H9 (cell line): ENCODE results near the gene CNGA2. TPM values are rescaled to one million over a fixed set of nuclear protein-coding genes. Genes with fewer than 3 reads are reported as not detected.

Source experiments
- DNase-seq: peaks from one replicate; pipeline ENCODE4 v3.0.0-alpha.2; 2017
- H2AFZ ChIP-seq: one replicate; pipeline ENCODE4 v1.6.1; 2013; ENCODE audit warnings: mild to moderate bottlenecking, low read length, control low read depth, moderate library complexity
- H2AK5ac ChIP-seq: 2 replicates; pipeline ENCODE4 v1.6.1; 2013; ENCODE audit warnings: low read length, control low read depth, mixed read lengths; ENCODE audit not compliant: insufficient read length
- H2BK120ac ChIP-seq: one replicate; pipeline ENCODE4 v1.6.1; 2013; ENCODE audit warnings: low read depth, mild to moderate bottlenecking, low read length, control low read depth, inconsistent platforms; ENCODE audit not compliant: poor library complexity, severe bottlenecking
- H2BK12ac ChIP-seq: 2 replicates; pipeline ENCODE4 v1.6.1; 2013; ENCODE audit warnings: low read length, control low read depth, mixed read lengths, low read depth; ENCODE audit not compliant: insufficient read length
- H2BK15ac ChIP-seq: 2 replicates; pipeline ENCODE4 v1.6.1; 2013; ENCODE audit warnings: low read depth, low read length, control low read depth
- H2BK20ac ChIP-seq: one replicate; pipeline ENCODE4 v1.6.1; 2013; ENCODE audit warnings: low read depth, mild to moderate bottlenecking, low read length, control low read depth, inconsistent platforms; ENCODE audit not compliant: poor library complexity, severe bottlenecking
- H2BK5ac ChIP-seq: 2 replicates; pipeline ENCODE4 v1.6.1; 2013; ENCODE audit warnings: low read length, control low read depth, mixed read lengths; ENCODE audit not compliant: insufficient read length
- H3K14ac ChIP-seq: 2 replicates; pipeline ENCODE4 v1.6.1; 2013; ENCODE audit warnings: low read length, control low read depth; ENCODE audit not compliant: insufficient read depth
- H3K18ac ChIP-seq: 2 replicates; pipeline ENCODE4 v1.6.1; 2013; ENCODE audit warnings: low read depth, mild to moderate bottlenecking, mixed read lengths, low read length, control low read depth; ENCODE audit not compliant: insufficient read length
- H3K23ac ChIP-seq: 2 replicates; pipeline ENCODE4 v1.6.1; 2013; ENCODE audit warnings: low read length, control low read depth, mixed read lengths, low read depth; ENCODE audit not compliant: insufficient read length
- H3K23me2 ChIP-seq: 2 replicates; pipeline ENCODE4 v1.6.1; 2013; ENCODE audit warnings: low read depth, mild to moderate bottlenecking, mixed read lengths, low read length, control low read depth; ENCODE audit not compliant: insufficient read length, poor library complexity, severe bottlenecking
- H3K27ac ChIP-seq: 2 replicates; pipeline ENCODE4 v1.5.1; 2013; ENCODE audit warnings: low read length, control low read depth, mixed read lengths, low read depth; ENCODE audit not compliant: insufficient read length
- H3K27me3 ChIP-seq: 2 replicates; pipeline ENCODE4 v1.6.1; 2013; ENCODE audit warnings: low read length, control low read depth, inconsistent platforms; ENCODE audit not compliant: insufficient read depth
- H3K4ac ChIP-seq: 2 replicates; pipeline ENCODE4 v1.6.1; 2013; ENCODE audit warnings: low read depth, mild to moderate bottlenecking, control low read depth, inconsistent platforms, low read length, moderate library complexity
- H3K4me1 ChIP-seq: 2 replicates; pipeline ENCODE4 v1.6.1; 2013; ENCODE audit warnings: low read length, control low read depth, inconsistent platforms; ENCODE audit not compliant: insufficient read depth
- H3K4me2 ChIP-seq: 2 replicates; pipeline ENCODE4 v1.6.1; 2013; ENCODE audit warnings: low read length, control low read depth, mixed read lengths; ENCODE audit not compliant: insufficient read length, insufficient read depth
- H3K56ac ChIP-seq: 2 replicates; pipeline ENCODE4 v1.6.1; 2013; ENCODE audit warnings: low read depth, mild to moderate bottlenecking, mixed read lengths, low read length, control low read depth; ENCODE audit not compliant: insufficient read length
- H3K79me1 ChIP-seq: 2 replicates; pipeline ENCODE4 v1.6.1; 2013; ENCODE audit warnings: low read depth, mild to moderate bottlenecking, moderate library complexity, low read length, control low read depth, inconsistent platforms; ENCODE audit not compliant: insufficient read depth, poor library complexity, severe bottlenecking
- H3K79me2 ChIP-seq: 2 replicates; pipeline ENCODE4 v1.6.1; 2013; ENCODE audit warnings: low read length, control low read depth, inconsistent platforms; ENCODE audit not compliant: insufficient read depth
- H3K9ac ChIP-seq: 2 replicates; pipeline ENCODE4 v1.6.1; 2013; ENCODE audit warnings: low read length, control low read depth, mixed read lengths; ENCODE audit not compliant: insufficient read length; ENCODE audit errors: extremely low read depth
- H3K9me3 ChIP-seq: one replicate; pipeline ENCODE4 v1.6.1; 2013; ENCODE audit warnings: low read depth, low read length, inconsistent platforms; ENCODE audit not compliant: control insufficient read depth
- H3T11ph ChIP-seq: one replicate; pipeline ENCODE4 v1.6.1; 2013; ENCODE audit warnings: mild to moderate bottlenecking, low read length, control low read depth, inconsistent platforms
- H4K20me1 ChIP-seq: one replicate; pipeline ENCODE4 v1.6.1; 2013; ENCODE audit not compliant: control insufficient read depth, insufficient read length, insufficient read depth
- H4K5ac ChIP-seq: 2 replicates; pipeline ENCODE4 v1.6.1; 2013; ENCODE audit warnings: low read depth, mild to moderate bottlenecking, mixed read lengths, low read length, control low read depth; ENCODE audit not compliant: insufficient read length
- H4K8ac ChIP-seq: replicated peaks from 2 replicates; pipeline ENCODE4 v1.6.1; 2013; ENCODE audit warnings: low read length, control low read depth, mixed read lengths, low read depth; ENCODE audit not compliant: insufficient read length
- H4K91ac ChIP-seq: 2 replicates; pipeline ENCODE4 v1.6.1; 2013; ENCODE audit warnings: low read depth, mild to moderate bottlenecking, moderate library complexity, mixed read lengths, low read length, control low read depth; ENCODE audit not compliant: insufficient read length
- H3K27ac Mint-ChIP-seq, 3 experiments: 2 replicates in 2 of 3; 3 replicates in 1 of 3; pipeline ENCODE4 v1.8.0; 2020 to 2021; ENCODE audit warnings: mixed read lengths in 3 of 3, mild to moderate bottlenecking in 1 of 3, moderate library complexity in 1 of 3
- H3K27me3 Mint-ChIP-seq: 2 replicates; pipeline ENCODE4 v1.8.0; 2021; ENCODE audit warnings: low read depth, mild to moderate bottlenecking, moderate library complexity, mixed read lengths
- H3K36me3 Mint-ChIP-seq, 3 experiments: 2 replicates in 2 of 3; 3 replicates in 1 of 3; pipeline ENCODE4 v1.8.0; 2020 to 2021; ENCODE audit warnings: low read depth in 3 of 3, mixed read lengths in 3 of 3; ENCODE audit not compliant: insufficient read depth in 1 of 3
- H3K4me1 Mint-ChIP-seq, 2 experiments: 2 replicates each; pipeline ENCODE4 v1.8.0; 2020; ENCODE audit warnings: mixed read lengths in 2 of 2
- H3K4me3 Mint-ChIP-seq, 2 experiments: 2 replicates in 1 of 2; 3 replicates in 1 of 2; pipeline ENCODE4 v1.8.0; 2020 to 2021; ENCODE audit warnings: mild to moderate bottlenecking in 2 of 2, mixed read lengths in 2 of 2, moderate library complexity in 1 of 2
- H3K9me3 Mint-ChIP-seq, 2 experiments: 2 replicates in 1 of 2; 3 replicates in 1 of 2; pipeline ENCODE4 v1.8.0; 2020; ENCODE audit warnings: mild to moderate bottlenecking in 2 of 2, mixed read lengths in 2 of 2, moderate library complexity in 1 of 2
- WGBS: extraction: QIAGEN DNeasy Blood & Tissue Kit; methylation state at CpG from one replicate; pipeline ENCODE4 v1.1.7; 2013; ENCODE audit warnings: missing lambda C conversion rate, low lambda C conversion rate, mixed read lengths; ENCODE audit not compliant: insufficient read length; ENCODE audit errors: extremely low coverage; 5-methylcytosine and 5-hydroxymethylcytosine counted together
- total RNA-seq: library from RNA; stranded (reverse); gene quantifications from 2 replicates; pipeline ENCODE4 v1.2.1, GENCODE V29; 2021
- TF ChIP-seq, protein P1 (sequence below): fragments of 200-600 bp; sonication (generic); conservative IDR thresholded peaks from 3 replicates; pipeline ENCODE4 v1.8.0; 2021; ENCODE audit warnings: antibody characterized with exemption, mild to moderate bottlenecking

The CNGA2 gene
- total RNA-seq, 1 experiment from 2014 or later, result not detected

GRCh38 chrX:151710457-151710856, 24.1 kb upstream of the CNGA2 start:
- H3K27ac Mint-ChIP-seq, result no peak overlapping the region

More at GRCh38 chrX:151710457-151710856, 24.1 kb upstream of the CNGA2 start:
- H3K27ac ChIP-seq, result no peak overlapping the region
- H3K4me2 ChIP-seq, result no peak overlapping the region
- no peaks in the 10 kb centered on the region for H3K23me2 ChIP-seq
- H2BK20ac ChIP-seq, result no peak overlapping the region
- H3K56ac ChIP-seq, result no peak overlapping the region
- no peak overlapping the region for H3K14ac ChIP-seq
- H2BK5ac ChIP-seq, result no peak overlapping the region
- no peaks in the 10 kb centered on the region for H4K20me1 ChIP-seq
- DNase-seq, result no peak
- Mint-ChIP-seq H3K36me3 (peaks cover 0 to 2% (median 0%) of the 10 kb centered on the region in 3 experiments; a peak in 2 of 7 replicates), H3K9me3 (peaks cover 36 to 50% of the 10 kb centered on the region in 2 experiments), H3K4me1 (peaks cover 13 to 19% of the 10 kb centered on the region in 2 experiments), H3K27me3 (peaks cover 8% of the 10 kb centered on the region), H3K4me3 (no peak overlapping the region)
- H2BK12ac ChIP-seq, result no peak overlapping the region
- H3K4me1 ChIP-seq, result no peaks in the 10 kb centered on the region; the same call in 1 of the 2 replicates
- H3T11ph ChIP-seq, result no peak overlapping the region
- no peak overlapping the region for H2AFZ ChIP-seq
- no peak overlapping the region for H2BK15ac ChIP-seq
- H3K79me2 ChIP-seq, result no peaks in the 10 kb centered on the region
- H2BK120ac ChIP-seq, result no peak overlapping the region
- no peak overlapping the region for H3K4ac ChIP-seq
- no peaks in the 10 kb centered on the region for H3K27me3 ChIP-seq
- WGBS, result no CpG with 5 or more reads among the region's 2 CpGs
- H3K9me3 ChIP-seq, result peaks cover 50% of the 10 kb centered on the region
- no peak overlapping the region for H3K23ac ChIP-seq
- H3K79me1 ChIP-seq, result no peaks in the 10 kb centered on the region
- no peak overlapping the region for H2AK5ac ChIP-seq
- TF ChIP-seq, protein P1, sequence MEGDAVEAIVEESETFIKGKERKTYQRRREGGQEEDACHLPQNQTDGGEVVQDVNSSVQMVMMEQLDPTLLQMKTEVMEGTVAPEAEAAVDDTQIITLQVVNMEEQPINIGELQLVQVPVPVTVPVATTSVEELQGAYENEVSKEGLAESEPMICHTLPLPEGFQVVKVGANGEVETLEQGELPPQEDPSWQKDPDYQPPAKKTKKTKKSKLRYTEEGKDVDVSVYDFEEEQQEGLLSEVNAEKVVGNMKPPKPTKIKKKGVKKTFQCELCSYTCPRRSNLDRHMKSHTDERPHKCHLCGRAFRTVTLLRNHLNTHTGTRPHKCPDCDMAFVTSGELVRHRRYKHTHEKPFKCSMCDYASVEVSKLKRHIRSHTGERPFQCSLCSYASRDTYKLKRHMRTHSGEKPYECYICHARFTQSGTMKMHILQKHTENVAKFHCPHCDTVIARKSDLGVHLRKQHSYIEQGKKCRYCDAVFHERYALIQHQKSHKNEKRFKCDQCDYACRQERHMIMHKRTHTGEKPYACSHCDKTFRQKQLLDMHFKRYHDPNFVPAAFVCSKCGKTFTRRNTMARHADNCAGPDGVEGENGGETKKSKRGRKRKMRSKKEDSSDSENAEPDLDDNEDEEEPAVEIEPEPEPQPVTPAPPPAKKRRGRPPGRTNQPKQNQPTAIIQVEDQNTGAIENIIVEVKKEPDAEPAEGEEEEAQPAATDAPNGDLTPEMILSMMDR, result no peak
- H3K9ac ChIP-seq, result no peak overlapping the region
- H3K18ac ChIP-seq, result no peak overlapping the region
- no peak overlapping the region for H4K5ac ChIP-seq
- no peak overlapping the region for H4K8ac ChIP-seq
- no peak overlapping the region for H4K91ac ChIP-seq
